ENCODE results near the gene LMBRD1.
"Not testable (repeated sequence)": the region's sequence is repeated elsewhere in the genome, so short reads cannot be mapped to it uniquely, and the experiment has no call there.

LMBRD1 gene

DNA sequence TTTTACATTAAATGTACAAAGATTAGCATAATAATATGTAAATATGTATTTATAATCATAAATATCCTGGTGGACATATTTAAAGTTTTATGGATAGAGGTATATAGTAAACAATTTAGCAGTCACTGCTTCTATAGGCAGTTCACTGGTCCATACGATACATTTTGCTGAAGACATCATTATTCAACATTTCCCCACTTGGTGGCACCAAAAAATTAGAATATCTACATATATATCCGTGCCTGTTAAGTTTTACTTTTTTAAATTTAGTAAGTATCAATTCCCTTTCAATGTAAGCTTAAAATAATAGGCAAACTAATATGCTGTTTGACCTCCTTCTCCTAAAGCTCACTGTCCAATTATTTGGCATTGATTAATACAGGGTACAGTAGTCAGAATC lies 64.2 kb downstream of the LMBRD1 start:
- no peak for DNase-seq (ENCODE audit: low read depth in 2 of 2)

- no peak for DNase-seq (ENCODE audit: low read depth in 2 of 2)
These were observed 64.8 kb downstream of the LMBRD1 start for GRCh38 chr6:69732045-69732444.

GRCh38 chr6:69729870-69730449 lies 66.8 kb downstream of the LMBRD1 start:
- DNase-seq (ENCODE audit: low read depth in 2 of 2), result no peak

- DNase-seq (ENCODE audit: low read depth in 2 of 2), result no peak
These were observed 74.1 kb downstream of the LMBRD1 start for GRCh38 chr6:69722683-69723082.

DNA sequence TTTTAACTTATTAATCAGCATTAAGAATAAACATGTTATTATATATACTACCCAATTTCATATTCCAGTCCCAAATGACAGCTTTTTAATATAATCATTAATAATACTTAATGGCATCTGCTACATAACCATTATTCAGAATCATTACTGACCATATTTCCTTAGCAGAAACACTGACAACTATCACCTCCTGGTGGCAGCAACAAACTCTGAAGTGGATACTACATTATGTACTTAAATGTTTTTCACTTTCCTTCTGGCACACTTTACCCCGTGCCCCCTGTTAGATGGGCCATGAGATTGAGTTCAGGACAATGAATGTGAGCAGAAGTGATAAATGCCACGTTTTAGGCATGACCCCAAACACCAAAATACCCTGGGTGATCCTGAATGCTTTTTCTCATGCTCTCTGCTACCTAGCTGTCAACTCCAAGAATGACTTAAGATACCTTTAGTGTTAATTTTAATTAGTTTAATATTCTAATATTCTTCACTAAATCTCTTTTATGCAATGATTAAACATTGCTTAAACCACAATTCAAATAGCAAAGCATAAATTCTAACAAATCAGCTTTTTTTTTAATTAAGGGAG lies 77.1 kb downstream of the LMBRD1 start:
- DNase-seq (ENCODE audit: low read depth in 2 of 2), result no peak

- DNase-seq (ENCODE audit: low read depth in 2 of 2), result no peak
These were observed 90.1 kb downstream of the LMBRD1 start for GRCh38 chr6:69706724-69707123.

- DNase-seq (ENCODE audit: low read depth in 2 of 2), result no peak
These were observed 90.9 kb downstream of the LMBRD1 start for GRCh38 chr6:69705954-69706353.

DNA sequence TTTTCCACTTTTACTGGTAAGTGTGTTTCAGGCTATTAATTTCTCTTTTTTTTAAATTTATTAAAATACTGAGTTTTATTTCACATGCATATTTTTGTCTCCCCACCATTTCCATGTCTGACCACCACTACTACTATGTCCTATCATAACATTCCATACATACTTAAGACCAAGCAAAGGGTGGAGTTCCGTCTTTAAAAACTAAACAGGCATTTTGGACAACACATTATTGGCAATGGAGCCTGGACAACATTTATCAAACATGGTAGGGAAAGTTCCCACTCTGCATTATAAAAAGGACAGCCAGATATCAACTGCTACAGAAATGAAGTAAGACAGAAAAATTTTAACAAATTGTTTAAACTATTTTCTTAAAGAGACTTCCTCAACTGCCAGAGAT lies 91.9 kb downstream of the LMBRD1 start:
- no peak for DNase-seq (ENCODE audit: low read depth in 2 of 2)

DNA sequence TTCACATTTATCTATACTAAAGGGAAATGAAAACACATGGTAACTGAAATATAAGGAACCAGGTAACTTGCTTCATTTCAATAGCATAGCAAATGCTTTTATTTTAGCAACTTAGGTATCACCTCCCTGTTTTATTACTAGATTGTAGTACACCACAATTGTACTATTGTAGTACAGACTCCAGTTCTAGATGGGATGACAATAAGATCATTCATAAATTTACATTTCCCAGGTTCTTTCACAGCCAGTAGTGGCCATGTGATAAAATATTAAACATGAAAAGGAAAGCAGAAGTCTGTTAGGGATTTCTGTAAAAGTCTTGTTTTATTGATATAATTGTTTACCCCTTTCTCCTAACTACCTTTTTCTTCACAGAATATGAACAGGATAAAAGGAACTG lies 97.2 kb downstream of the LMBRD1 start:
- no peak for DNase-seq (ENCODE audit: low read depth in 2 of 2)

DNA sequence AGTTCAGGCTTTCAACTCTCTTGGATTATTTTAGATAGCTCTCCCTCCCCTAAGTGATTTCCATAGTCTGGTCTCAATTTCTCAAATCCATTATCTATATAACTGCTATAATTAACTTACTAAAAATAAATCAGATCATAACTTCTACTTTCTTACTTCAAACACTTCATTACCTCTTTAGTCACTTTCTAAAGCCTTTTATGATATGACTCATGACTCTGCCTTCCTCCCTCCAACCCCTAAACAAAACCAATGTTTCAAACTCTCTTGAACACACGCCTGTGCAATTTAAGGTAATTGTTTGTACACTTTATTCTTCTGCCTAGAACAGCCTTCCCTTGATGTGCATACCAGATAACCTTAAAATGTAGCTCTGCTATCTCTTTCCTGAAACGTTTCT lies 100.5 kb downstream of the LMBRD1 start:
- DNase-seq (ENCODE audit: low read depth in 2 of 2), result no peak

DNA sequence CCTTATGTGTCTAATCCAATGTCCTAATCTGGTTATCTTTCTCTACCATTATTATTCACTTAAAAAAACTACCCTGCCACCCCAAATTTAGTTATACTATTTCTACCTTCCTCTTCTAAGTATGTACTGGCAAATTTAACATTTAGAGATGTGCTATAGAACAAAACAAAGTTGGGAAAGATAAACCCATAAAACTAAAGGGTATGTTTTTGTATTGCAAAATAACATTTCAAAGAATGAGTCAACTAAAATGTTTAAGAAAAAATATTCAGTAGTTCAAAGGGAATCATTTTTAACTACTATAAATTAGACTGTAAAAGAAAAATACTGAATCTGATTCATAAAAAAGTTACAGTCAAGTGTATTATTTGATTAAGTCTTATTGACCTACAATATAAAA lies 103.0 kb downstream of the LMBRD1 start:
- no peak for DNase-seq (ENCODE audit: low read depth in 2 of 2)

- no peak for DNase-seq (ENCODE audit: low read depth in 2 of 2)
These were observed 105.8 kb downstream of the LMBRD1 start for GRCh38 chr6:69690986-69691385.

- no peak for DNase-seq (ENCODE audit: low read depth in 2 of 2)
These were observed 116.5 kb downstream of the LMBRD1 start for GRCh38 chr6:69680302-69680701.

GRCh38 chr6:69673298-69673697 lies 123.5 kb downstream of the LMBRD1 start:
- no peak for DNase-seq (ENCODE audit: low read depth in 2 of 2)

GRCh38 chr6:69668916-69669315 lies 127.9 kb downstream of the LMBRD1 start:
- DNase-seq (ENCODE audit: low read depth in 2 of 2), result no peak

DNA sequence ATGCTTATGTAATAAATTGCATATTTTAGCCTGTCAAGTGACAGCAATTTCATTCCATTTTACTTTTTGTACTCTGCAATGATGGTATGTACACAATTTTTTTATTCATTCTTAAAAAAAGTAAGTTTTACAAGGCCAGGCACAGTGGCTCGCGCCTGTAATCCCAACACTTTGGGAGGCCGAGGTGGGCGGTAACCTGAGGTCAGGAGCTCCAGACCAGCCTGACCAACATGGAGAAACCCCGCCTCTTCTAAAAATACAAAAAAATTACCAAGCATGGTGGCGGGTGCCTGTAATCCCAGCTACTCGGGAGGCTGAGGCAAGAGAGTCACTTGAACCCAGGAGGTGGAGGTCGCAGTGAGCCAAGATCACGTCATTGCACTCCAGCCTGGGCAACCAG lies 130.0 kb downstream of the LMBRD1 start:
- DNase-seq (ENCODE audit: low read depth in 2 of 2), result not testable (repeated sequence)

DNA sequence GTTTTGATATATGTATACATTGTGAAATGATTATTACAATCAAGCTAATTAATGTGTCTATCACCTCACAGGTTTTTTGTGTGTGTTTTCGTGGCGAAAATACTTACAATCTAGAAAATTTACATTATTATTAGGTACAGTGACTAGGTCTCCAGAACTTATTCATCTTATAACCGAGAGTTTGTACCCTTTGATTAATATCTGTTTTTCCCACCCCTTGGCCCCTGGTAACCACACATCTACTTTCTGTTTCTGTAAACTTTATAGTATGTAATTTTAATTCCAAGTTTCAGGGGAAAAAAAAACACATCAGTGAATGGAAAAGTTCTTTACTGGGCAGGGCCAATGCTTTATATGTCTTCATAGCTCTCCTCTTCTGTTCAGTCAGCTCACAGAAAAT lies 131.4 kb downstream of the LMBRD1 start:
- DNase-seq (ENCODE audit: low read depth in 2 of 2), result no peak

DNA sequence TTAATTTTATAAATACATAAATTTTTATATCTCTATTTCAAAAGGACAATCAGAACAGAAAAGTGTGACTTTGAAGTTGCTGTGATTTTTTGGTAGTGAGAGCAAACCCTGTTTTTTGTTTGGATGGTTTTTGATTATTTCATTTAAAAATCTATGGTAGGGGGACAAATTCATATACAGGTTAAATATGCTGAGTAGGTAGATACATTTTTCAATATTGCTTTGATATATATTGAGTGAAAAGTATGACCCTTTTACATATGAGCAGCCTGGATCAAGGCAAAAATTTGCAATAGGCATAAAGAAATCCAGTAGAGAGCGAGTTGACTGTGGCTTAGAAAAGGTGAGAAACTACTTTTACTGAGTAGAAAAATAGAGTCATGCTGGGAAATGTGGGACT lies 132.3 kb downstream of the LMBRD1 start:
- DNase-seq (ENCODE audit: low read depth in 2 of 2), result no peak

DNA sequence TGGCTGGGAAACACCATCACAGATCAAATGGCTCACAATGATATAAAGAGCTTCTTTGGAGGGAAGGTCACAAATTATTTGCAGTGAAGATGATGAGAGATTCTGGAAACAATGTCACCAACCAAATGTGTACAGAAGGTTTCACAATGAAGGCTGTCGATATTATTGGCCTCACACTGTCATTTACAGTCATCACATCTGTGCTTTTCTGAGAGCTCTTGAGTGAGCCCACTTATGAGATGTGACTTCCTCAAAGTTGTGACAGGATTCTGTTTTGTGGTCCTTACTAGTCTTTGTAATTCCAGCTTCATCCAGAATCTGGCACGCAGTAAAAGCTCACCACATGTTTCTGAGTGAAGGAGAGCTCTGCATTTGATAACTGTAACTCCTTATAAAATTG lies 133.6 kb downstream of the LMBRD1 start:
- DNase-seq (ENCODE audit: low read depth in 2 of 2), result no peak

DNA sequence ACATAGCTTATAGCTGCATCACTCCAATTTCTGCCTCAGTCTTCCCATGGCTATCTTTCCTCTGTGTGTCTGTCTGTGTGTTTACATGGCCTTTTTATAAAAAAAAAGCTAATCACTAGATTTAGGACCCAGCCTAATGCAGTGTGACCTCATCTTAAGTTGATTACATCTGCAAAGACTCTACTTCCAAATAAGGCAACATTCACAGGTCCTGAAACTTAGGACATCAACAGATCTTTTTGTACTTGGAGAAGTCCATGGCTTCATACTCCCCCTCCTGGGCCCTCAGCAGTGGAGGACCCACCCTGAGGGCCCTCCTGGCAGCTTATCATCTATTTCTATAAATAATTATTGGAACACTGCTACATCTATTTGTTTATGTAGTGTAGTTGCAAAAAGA lies 146.1 kb downstream of the LMBRD1 start:
- DNase-seq (ENCODE audit: low read depth in 2 of 2), result no peak

DNA sequence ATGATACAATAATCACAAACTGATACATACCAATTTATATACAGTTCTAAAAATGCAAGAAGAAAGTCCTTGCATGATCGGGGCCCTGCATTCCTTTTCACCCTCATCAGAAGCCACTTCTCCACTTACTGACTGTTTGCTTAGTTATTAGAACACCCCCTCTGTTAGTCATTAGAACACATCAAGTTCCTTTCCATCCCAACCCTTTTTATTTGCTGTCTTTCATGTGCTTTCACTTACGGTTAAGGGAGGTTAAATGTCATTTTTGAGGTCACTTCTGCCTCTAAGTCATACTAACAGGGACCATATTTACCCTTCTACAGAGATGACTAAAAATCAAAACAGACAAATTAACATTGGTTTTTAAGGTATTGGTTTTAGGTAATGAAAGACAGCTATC lies 149.1 kb downstream of the LMBRD1 start:
- no peak for DNase-seq (ENCODE audit: low read depth in 2 of 2)

DNA sequence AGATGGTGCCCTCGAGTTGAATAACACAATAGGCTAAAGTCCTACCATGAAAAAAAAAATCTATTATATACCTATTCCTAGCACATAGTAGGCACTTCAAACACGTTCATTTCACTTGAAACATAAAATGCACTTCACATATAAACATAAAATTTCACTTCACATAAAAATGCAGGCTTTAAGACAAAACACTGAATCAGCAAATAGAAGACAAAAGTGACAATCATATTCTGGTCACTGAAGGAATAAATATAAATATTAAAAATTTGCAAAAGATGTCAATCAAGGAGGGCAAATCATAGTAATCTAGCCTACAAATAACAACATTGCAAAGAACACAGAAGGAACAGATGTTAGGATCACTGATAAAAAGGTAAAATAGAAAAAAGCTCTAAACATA lies 153.1 kb downstream of the LMBRD1 start:
- no peak for DNase-seq (ENCODE audit: low read depth in 2 of 2)

GRCh38 chr6:69632932-69633331 lies 163.9 kb downstream of the LMBRD1 start:
- no peak for DNase-seq (ENCODE audit: low read depth in 2 of 2)
